Astrocyte (in vitro differentiated cells and primary cell): ENCODE results near the gene DYNLT1.

Experiments used
- EZH2 ChIP-seq: IDR thresholded peaks from 2 replicates; pipeline ENCODE4 v1.6.1; 2012; ENCODE audit warnings: mild to moderate bottlenecking, low read length, inconsistent platforms; ENCODE audit not compliant: insufficient read depth
- TF ChIP-seq, protein P1 (sequence below): IDR thresholded peaks from 2 replicates; pipeline ENCODE4 v1.5.1; 2011; ENCODE audit warnings: low read depth, mild to moderate bottlenecking, inconsistent platforms, low read length, moderate library complexity; ENCODE audit not compliant: insufficient read depth

DNA sequence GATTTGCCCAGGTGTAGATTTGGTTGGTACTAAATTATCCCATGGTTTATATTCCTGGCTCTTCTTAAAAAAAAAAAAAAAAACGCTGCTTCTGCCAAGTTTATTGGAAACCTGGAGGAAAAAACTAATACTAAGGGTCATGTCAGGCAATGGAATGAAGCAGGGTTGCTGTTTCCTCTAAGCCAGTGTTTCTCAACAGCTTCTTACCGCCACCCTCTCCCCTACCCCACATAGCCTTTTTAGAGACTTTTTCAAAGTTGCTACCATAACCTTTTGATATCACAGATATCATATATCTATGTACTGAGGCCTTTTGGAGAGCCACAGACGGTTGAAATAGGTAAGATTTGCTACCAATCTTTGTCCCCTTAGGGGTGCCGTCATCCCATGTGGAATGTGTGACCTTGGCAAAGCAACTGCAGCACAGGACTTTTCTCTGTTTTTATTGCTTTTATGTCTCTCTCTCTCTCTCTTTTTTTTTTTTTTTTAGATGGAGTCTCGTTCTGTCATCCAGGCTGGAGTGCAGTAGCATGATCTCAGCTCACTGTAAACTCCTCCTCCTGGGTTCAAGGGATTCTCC lies 40.3 kb upstream of the DYNLT1 start:
- TF ChIP-seq EZH2: no peak
- TF ChIP-seq, protein P1, sequence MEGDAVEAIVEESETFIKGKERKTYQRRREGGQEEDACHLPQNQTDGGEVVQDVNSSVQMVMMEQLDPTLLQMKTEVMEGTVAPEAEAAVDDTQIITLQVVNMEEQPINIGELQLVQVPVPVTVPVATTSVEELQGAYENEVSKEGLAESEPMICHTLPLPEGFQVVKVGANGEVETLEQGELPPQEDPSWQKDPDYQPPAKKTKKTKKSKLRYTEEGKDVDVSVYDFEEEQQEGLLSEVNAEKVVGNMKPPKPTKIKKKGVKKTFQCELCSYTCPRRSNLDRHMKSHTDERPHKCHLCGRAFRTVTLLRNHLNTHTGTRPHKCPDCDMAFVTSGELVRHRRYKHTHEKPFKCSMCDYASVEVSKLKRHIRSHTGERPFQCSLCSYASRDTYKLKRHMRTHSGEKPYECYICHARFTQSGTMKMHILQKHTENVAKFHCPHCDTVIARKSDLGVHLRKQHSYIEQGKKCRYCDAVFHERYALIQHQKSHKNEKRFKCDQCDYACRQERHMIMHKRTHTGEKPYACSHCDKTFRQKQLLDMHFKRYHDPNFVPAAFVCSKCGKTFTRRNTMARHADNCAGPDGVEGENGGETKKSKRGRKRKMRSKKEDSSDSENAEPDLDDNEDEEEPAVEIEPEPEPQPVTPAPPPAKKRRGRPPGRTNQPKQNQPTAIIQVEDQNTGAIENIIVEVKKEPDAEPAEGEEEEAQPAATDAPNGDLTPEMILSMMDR: no peak
